ENCODE measurements around the gene LARGE1.

Gene LARGE1

GRCh38 chr22:33656808-33657628 lies 263.3 kb downstream of the LARGE1 start:
- TF ChIP-seq POU2F2 (IDR thresholded peaks at IDR 0.05; ENCODE audit: low read depth, low read length) (no peak), PAX5 (IDR thresholded peaks at IDR 0.05; ENCODE audit: insufficient read depth, low read length, severe bottlenecking) (no peak), TAF1 (IDR thresholded peaks at IDR 0.05; ENCODE audit: low read depth, low read length) (no peak), SPI1 (IDR thresholded peaks at IDR 0.05; ENCODE audit: low read depth, low read length) (no peak), POLR2A (IDR thresholded peaks at IDR 0.05; ENCODE audit: low read depth, low read length) (no peak), POLR2AphosphoS5 (IDR thresholded peaks at IDR 0.05; ENCODE audit: low read depth, low read length) (no peak)
- DNase-seq (ENCODE audit: insufficient read length, low spot score) (no peak), FAIRE-seq (no peak)

- TF ChIP-seq POLR2A (IDR thresholded peaks at IDR 0.05; ENCODE audit: low read depth, low read length) (no peak), SPI1 (IDR thresholded peaks at IDR 0.05; ENCODE audit: low read depth, low read length) (no peak), TAF1 (IDR thresholded peaks at IDR 0.05; ENCODE audit: low read depth, low read length) (no peak), POU2F2 (IDR thresholded peaks at IDR 0.05; ENCODE audit: low read depth, low read length) (no peak), POLR2AphosphoS5 (IDR thresholded peaks at IDR 0.05; ENCODE audit: low read depth, low read length) (no peak), PAX5 (IDR thresholded peaks at IDR 0.05; ENCODE audit: insufficient read depth, low read length, severe bottlenecking) (no peak)
- FAIRE-seq (no peak), DNase-seq (ENCODE audit: insufficient read length, low spot score) (no peak)
Measured at GRCh38 chr22:33654173-33654895, 265.9 kb downstream of the LARGE1 start.

- no peak for FAIRE-seq
- TF ChIP-seq POU2F2 (IDR thresholded peaks at IDR 0.05; ENCODE audit: low read depth, low read length), result no peak
Measured at GRCh38 chr22:33653532-33654063, 266.7 kb downstream of the LARGE1 start.

GRCh38 chr22:33652615-33653014 lies 267.7 kb downstream of the LARGE1 start:
- TF ChIP-seq TAF1 (IDR thresholded peaks at IDR 0.05; ENCODE audit: low read depth, low read length) (no peak), POU2F2 (IDR thresholded peaks at IDR 0.05; ENCODE audit: low read depth, low read length) (no peak), POLR2AphosphoS5 (IDR thresholded peaks at IDR 0.05; ENCODE audit: low read depth, low read length) (no peak), PAX5 (IDR thresholded peaks at IDR 0.05; ENCODE audit: insufficient read depth, low read length, severe bottlenecking) (no peak), SPI1 (IDR thresholded peaks at IDR 0.05; ENCODE audit: low read depth, low read length) (no peak), POLR2A (IDR thresholded peaks at IDR 0.05; ENCODE audit: low read depth, low read length) (no peak)
- FAIRE-seq (no peak), DNase-seq (ENCODE audit: insufficient read length, low spot score) (no peak)

More at GRCh38 chr22:33653532-33654063, 266.7 kb downstream of the LARGE1 start:
- DNase-seq (ENCODE audit: insufficient read length, low spot score), result no peak

- DNase-seq (ENCODE audit: insufficient read length, low spot score), result no peak
- FAIRE-seq, result no peak
- no peak for TF ChIP-seq TAF1 (IDR thresholded peaks at IDR 0.05; ENCODE audit: low read depth, low read length)
- no peak for TF ChIP-seq POU2F2 (IDR thresholded peaks at IDR 0.05; ENCODE audit: low read depth, low read length)
- TF ChIP-seq POLR2AphosphoS5 (IDR thresholded peaks at IDR 0.05; ENCODE audit: low read depth, low read length), result no peak
- no peak for TF ChIP-seq POLR2A (IDR thresholded peaks at IDR 0.05; ENCODE audit: low read depth, low read length)
- TF ChIP-seq SPI1 (IDR thresholded peaks at IDR 0.05; ENCODE audit: low read depth, low read length), result no peak
- no peak for TF ChIP-seq PAX5 (IDR thresholded peaks at IDR 0.05; ENCODE audit: insufficient read depth, low read length, severe bottlenecking)
Measured at GRCh38 chr22:33650244-33650643, 270.0 kb downstream of the LARGE1 start.

- no peak for FAIRE-seq
Measured at GRCh38 chr22:33648478-33648877, 271.8 kb downstream of the LARGE1 start.

GRCh38 chr22:33640900-33641299 lies 279.4 kb downstream of the LARGE1 start:
- FAIRE-seq (no peak), DNase-seq (ENCODE audit: insufficient read length, low spot score) (no peak)
- TF ChIP-seq POLR2A (IDR thresholded peaks at IDR 0.05; ENCODE audit: low read depth, low read length), result no peak
- no peak for TF ChIP-seq POU2F2 (IDR thresholded peaks at IDR 0.05; ENCODE audit: low read depth, low read length)
- TF ChIP-seq TAF1 (IDR thresholded peaks at IDR 0.05; ENCODE audit: low read depth, low read length), result no peak
- TF ChIP-seq PAX5 (IDR thresholded peaks at IDR 0.05; ENCODE audit: insufficient read depth, low read length, severe bottlenecking), result no peak
- no peak for TF ChIP-seq POLR2AphosphoS5 (IDR thresholded peaks at IDR 0.05; ENCODE audit: low read depth, low read length)
- TF ChIP-seq SPI1 (IDR thresholded peaks at IDR 0.05; ENCODE audit: low read depth, low read length), result no peak

More at GRCh38 chr22:33648478-33648877, 271.8 kb downstream of the LARGE1 start:
- TF ChIP-seq PAX5 (IDR thresholded peaks at IDR 0.05; ENCODE audit: insufficient read depth, low read length, severe bottlenecking) (no peak), POLR2A (IDR thresholded peaks at IDR 0.05; ENCODE audit: low read depth, low read length) (no peak), SPI1 (IDR thresholded peaks at IDR 0.05; ENCODE audit: low read depth, low read length) (no peak), POU2F2 (IDR thresholded peaks at IDR 0.05; ENCODE audit: low read depth, low read length) (no peak), POLR2AphosphoS5 (IDR thresholded peaks at IDR 0.05; ENCODE audit: low read depth, low read length) (no peak), TAF1 (IDR thresholded peaks at IDR 0.05; ENCODE audit: low read depth, low read length) (no peak)
- DNase-seq (ENCODE audit: insufficient read length, low spot score), result no peak

- no peak for TF ChIP-seq PAX5 (IDR thresholded peaks at IDR 0.05; ENCODE audit: insufficient read depth, low read length, severe bottlenecking)
- TF ChIP-seq POLR2A (IDR thresholded peaks at IDR 0.05; ENCODE audit: low read depth, low read length), result no peak
- TF ChIP-seq SPI1 (IDR thresholded peaks at IDR 0.05; ENCODE audit: low read depth, low read length), result no peak
- FAIRE-seq (no peak), DNase-seq (ENCODE audit: insufficient read length, low spot score) (no peak)
Measured at GRCh38 chr22:33639588-33640254, 280.6 kb downstream of the LARGE1 start.

- no peak for TF ChIP-seq POU2F2 (IDR thresholded peaks at IDR 0.05; ENCODE audit: low read depth, low read length)
- no peak for TF ChIP-seq SPI1 (IDR thresholded peaks at IDR 0.05; ENCODE audit: low read depth, low read length)
- TF ChIP-seq TAF1 (IDR thresholded peaks at IDR 0.05; ENCODE audit: low read depth, low read length), result no peak
- no peak for DNase-seq (ENCODE audit: insufficient read length, low spot score)
- no peak for FAIRE-seq
Measured at GRCh38 chr22:33635766-33636165, 284.5 kb downstream of the LARGE1 start.
